ENCODE results near the gene CTBS.

GRCh38 chr1:84524590-84524989 is 49.6 kb downstream of the CTBS start:
- TF ChIP-seq CREB1 (CRISPR knock-in tag; IDR thresholded peaks at IDR 0.05) (no peak), CTCF (IDR thresholded peaks at IDR 0.05) (no peak), SP1 (CRISPR knock-in tag; conservative IDR thresholded peaks at IDR 0.05) (no peak), E2F5 (CRISPR knock-in tag; IDR thresholded peaks at IDR 0.05) (no peak), TEAD4 (CRISPR knock-in tag; IDR thresholded peaks at IDR 0.05) (no peak), GABPB1 (CRISPR knock-in tag; IDR thresholded peaks at IDR 0.05) (no peak), NFYB (CRISPR knock-in tag; conservative IDR thresholded peaks at IDR 0.05; ENCODE audit: low read depth) (no peak), NR2C2 (CRISPR knock-in tag; IDR thresholded peaks at IDR 0.05) (no peak)

Data from WTC11 (cell line).